Muscle layer of colon (tissue), 2 donors: Measurements from ENCODE around the gene RIMS3.
"Not testable (repeated sequence)": the region's sequence is repeated elsewhere in the genome, so short reads cannot be mapped to it uniquely, and the experiment has no call there.

Experiments
- H3K27ac ChIP-seq: one replicate; pipeline ENCODE4 v1.7.0; 2013; ENCODE audit warnings: low read depth, mild to moderate bottlenecking, low read length, moderate library complexity
- H3K27me3 ChIP-seq, 2 donors: one replicate each; pipeline ENCODE4 v1.7.0; 2013; ENCODE audit warnings: low read length in 2 of 2, mild to moderate bottlenecking in 2 of 2; ENCODE audit not compliant: insufficient read depth in 2 of 2, control insufficient read depth in 1 of 2
- H3K36me3 ChIP-seq: one replicate; pipeline ENCODE4 v1.7.0; 2013; ENCODE audit warnings: mild to moderate bottlenecking, low read length; ENCODE audit not compliant: insufficient read depth
- H3K4me1 ChIP-seq: one replicate; pipeline ENCODE4 v1.7.0; 2013; ENCODE audit warnings: mild to moderate bottlenecking, low read length; ENCODE audit not compliant: insufficient read depth
- H3K4me3 ChIP-seq, 2 donors: one replicate each; pipeline ENCODE4 v1.7.0; 2013; ENCODE audit warnings: low read length in 2 of 2, low read depth in 1 of 2, mild to moderate bottlenecking in 1 of 2, moderate library complexity in 1 of 2
- H3K9ac ChIP-seq: one replicate; pipeline ENCODE4 v1.7.0; 2013; ENCODE audit warnings: low read length
- H3K9me3 ChIP-seq: one replicate; pipeline ENCODE4 v1.7.0; 2013; ENCODE audit warnings: mild to moderate bottlenecking, low read length
- donor health status: abdominal sarcoma.
- donor health status: Adenocarcinoma of cecum.

The RIMS3 gene

DNA sequence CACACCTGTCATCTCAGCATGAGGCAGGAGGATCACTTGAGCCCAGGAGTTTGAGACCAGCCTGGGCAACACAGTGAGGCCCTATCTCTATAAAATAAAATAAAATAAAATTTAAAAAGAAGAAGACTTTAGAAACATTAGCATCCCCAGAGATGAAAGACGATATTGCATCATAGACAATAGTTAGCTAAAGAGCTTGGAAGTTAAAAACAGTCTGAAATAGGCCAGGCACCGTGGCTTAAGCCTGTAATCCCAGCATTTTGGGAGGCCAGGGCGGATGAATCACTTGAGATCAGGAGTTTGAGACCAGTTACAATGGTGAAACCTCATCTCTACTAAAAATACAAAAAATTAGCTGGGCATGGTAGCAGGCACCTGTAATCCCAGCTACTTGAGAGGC is 59.3 kb downstream of the RIMS3 start:
- no peak overlapping the region for H3K9ac ChIP-seq
- H3K4me3 ChIP-seq: no peak overlapping the region
- H3K27me3 ChIP-seq: no peaks in the 10 kb centered on the region
- H3K9me3 ChIP-seq: no peaks in the 10 kb centered on the region
- H3K27ac ChIP-seq: no peak overlapping the region
- no peaks in the 10 kb centered on the region for H3K36me3 ChIP-seq
- H3K4me1 ChIP-seq: no peaks in the 10 kb centered on the region

DNA sequence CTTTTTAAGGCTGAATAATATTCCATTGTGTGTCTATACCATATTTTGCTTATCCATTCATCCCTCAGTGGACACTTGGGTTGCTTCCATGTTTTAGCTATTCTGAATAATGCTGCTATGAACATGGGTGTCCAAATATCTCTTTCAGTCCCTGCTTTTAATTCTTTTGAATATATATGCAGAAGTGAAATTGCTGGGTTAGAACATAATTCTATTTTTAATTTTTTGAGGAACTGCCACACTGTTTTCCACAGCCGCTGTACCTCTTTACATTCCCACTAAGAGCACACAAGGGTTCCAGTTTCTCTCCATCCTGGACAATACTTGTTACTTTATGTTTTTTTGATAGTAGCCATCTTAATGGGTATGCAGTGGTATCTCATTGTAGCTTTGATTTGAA is 65.6 kb downstream of the RIMS3 start:
- Histone ChIP-seq H3K27ac (no peak overlapping the region), H3K9ac (no peak overlapping the region), H3K4me3 (no peak overlapping the region), H3K27me3 (no peaks in the 10 kb centered on the region), H3K4me1 (no peaks in the 10 kb centered on the region), H3K9me3 (no peaks in the 10 kb centered on the region), H3K36me3 (no peaks in the 10 kb centered on the region)

DNA sequence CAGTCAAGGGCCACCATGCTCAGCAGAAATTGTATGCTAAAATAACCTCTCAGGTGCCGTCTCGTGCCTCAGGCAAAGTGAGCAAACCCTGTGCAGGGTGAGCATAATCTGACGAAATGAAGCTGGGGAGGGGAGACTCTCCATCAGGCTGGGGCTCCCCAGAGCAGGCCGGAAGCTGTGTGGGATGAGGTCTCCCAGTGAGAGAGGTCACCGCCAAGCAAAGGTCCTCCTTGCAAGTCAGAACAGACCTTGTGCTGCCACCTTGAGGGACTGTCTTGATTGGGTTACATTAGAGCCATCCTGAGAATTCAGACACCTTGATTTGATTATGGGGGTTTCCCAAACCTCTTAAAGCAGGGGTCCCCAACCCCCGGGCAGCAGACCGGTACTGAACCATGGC is 69.9 kb downstream of the RIMS3 start:
- H3K4me3 ChIP-seq: no peak overlapping the region
- no peaks in the 10 kb centered on the region for H3K36me3 ChIP-seq
- H3K27me3 ChIP-seq: no peaks in the 10 kb centered on the region
- no peaks in the 10 kb centered on the region for H3K9me3 ChIP-seq
- H3K4me1 ChIP-seq: no peaks in the 10 kb centered on the region
- H3K9ac ChIP-seq: no peak overlapping the region
- no peak overlapping the region for H3K27ac ChIP-seq

DNA sequence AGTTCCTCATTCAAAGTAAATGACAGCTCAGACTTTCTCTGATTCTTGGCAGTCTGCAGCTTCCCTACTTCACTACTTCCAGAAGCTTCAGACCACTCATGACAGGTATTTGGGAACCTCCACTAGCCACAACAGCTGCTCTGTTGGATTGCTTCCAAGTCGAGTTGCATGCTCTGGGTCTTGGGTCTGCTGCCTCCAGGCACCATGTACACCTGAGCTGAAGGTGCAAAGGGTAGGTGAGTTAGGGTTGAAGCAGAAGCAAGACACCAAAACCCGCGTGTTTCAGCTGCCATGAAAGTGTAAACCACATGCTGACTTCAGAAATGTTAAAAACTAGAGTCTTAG is 71.3 kb downstream of the RIMS3 start:
- no peak overlapping the region for H3K4me3 ChIP-seq
- H3K9ac ChIP-seq: no peak overlapping the region
- H3K27me3 ChIP-seq: no peaks in the 10 kb centered on the region
- H3K36me3 ChIP-seq: no peaks in the 10 kb centered on the region
- H3K4me1 ChIP-seq: no peaks in the 10 kb centered on the region
- H3K27ac ChIP-seq: no peak overlapping the region
- H3K9me3 ChIP-seq: no peaks in the 10 kb centered on the region

DNA sequence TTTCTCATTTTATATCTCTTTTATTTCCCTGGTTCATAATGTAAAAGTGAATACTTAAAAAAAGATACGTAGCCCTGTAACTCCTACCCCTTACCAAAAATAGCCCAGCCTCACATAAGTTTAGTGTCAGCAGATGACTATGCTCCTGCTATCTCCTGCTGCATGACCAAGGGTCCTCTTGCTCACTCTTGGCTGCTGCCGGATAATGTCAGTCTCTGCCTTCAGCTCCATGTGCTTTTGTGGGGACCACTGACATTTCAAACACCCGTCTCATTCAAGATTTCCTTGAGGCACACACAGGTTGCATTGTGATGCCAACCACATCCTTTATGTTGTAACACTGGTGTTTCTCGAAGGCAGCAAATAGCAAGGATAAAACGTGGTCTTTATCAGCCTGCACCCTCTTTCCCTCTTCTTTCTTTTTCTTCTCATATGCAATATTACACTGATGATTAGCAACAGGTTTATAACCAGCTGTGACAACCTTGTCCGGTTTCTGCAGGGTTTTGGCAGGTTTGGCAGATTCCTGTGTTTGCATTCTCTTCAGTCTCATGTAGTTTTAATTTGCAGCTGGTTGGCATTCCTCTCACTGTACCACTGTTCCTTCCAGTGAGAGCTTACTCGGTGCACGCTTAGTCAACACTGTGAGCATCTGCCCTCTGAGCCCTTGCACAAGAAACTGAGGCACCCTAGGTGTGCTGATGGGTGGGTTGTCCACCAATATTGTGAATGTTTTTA is 71.9 kb downstream of the RIMS3 start:
- Histone ChIP-seq H3K4me3 (no peak overlapping the region), H3K9ac (no peak overlapping the region), H3K9me3 (no peaks in the 10 kb centered on the region), H3K4me1 (no peaks in the 10 kb centered on the region), H3K27ac (no peak overlapping the region), H3K36me3 (no peaks in the 10 kb centered on the region), H3K27me3 (no peaks in the 10 kb centered on the region)

DNA sequence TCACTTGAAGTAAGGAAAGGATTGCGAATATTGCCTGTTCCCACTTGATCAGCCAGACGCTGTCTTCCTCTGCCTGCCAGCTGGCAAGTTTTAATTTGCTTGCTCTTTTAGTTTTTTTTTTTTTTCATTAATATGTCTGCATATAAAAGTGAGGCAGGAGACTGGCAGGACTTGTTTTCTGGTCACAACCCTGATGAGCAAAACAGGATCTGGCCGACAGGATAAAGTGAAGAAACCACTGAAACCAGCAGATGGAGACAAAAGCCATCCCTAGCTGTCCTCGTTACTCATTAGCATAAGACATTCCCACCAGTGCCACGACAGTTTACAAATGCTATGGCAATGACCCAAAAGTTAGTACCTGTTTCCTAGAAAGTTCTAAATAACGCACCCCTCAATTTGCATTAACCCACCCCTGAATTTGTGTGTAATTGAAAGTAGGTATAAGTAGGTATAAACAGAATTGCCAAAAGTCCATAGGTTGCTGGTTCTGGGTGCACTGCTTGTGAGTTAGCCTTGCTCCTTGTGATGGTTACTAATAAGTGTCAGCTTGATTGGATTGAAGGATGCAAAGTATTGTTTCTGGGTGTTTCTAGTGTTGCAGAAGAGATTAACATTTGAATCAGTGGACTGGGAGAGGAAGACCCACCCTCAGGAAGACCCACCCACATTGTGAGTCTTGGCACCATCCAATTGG is 73.2 kb downstream of the RIMS3 start:
- H3K27ac ChIP-seq: no peak overlapping the region
- H3K9me3 ChIP-seq: no peaks in the 10 kb centered on the region
- H3K9ac ChIP-seq: no peak overlapping the region
- no peaks in the 10 kb centered on the region for H3K4me1 ChIP-seq
- no peak overlapping the region for H3K4me3 ChIP-seq
- H3K36me3 ChIP-seq: no peaks in the 10 kb centered on the region
- no peaks in the 10 kb centered on the region for H3K27me3 ChIP-seq

DNA sequence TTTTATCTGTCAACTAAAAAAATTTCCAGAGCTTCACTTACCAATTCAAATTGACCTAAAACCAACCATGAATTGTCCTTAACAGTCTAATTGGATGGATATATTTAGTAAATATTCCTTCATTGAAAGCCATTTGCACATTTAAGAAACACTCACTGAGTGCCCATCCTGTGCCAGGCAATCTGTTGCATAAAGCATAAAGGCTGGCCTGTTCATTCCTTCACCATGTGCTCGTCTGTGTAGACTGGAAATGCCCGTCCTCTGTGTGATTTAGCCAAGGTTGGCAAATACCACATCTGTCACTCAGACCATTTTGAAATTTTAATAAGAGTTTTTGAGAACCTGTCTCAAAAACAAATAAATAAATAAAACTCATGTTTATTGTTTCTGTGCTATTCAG is 76.9 kb downstream of the RIMS3 start:
- Histone ChIP-seq H3K36me3 (no peaks in the 10 kb centered on the region), H3K9ac (no peak overlapping the region), H3K27ac (no peak overlapping the region), H3K4me3 (no peak overlapping the region), H3K9me3 (no peaks in the 10 kb centered on the region), H3K4me1 (no peaks in the 10 kb centered on the region), H3K27me3 (no peaks in the 10 kb centered on the region)

DNA sequence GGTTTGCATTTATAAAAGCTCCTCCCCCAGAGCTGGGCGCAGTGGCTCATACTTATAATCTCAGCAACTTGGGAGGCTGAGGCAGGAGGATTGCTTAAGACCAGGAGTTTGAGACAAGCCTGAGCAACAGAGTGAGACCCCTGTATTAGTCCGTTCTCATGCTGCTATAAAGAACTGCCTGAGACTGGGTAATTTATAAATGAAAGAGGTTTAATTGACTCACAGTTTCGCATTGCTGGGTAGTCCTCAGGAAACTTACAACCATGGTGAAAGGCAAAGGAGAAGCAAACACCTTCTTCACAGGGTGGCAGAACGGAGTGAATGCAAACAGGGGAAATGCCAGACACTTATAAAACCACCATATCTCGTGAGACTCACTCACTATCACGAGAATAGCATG is 81.5 kb downstream of the RIMS3 start:
- H3K27ac ChIP-seq: no peak overlapping the region

DNA sequence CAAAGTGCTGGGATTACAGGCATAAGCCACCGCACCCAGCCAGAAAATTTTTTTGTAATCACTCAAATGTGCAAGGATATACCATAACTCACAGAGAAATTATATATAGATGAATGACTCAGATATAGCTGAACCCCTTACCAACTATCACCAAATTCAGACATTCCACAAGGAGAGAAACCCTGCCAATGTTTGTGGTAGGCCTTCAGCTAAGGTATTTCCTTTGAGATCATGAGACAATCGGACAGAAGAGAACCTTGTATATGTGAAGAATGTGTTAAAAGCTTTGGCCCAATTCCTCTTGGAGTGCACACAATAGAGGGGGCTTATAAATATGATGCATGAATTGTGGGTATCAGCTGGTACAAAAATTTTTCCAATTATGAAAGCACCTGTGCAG is 83.4 kb downstream of the RIMS3 start:
- H3K27me3 ChIP-seq: no peaks in the 10 kb centered on the region
- no peaks in the 10 kb centered on the region for H3K9me3 ChIP-seq
- H3K4me3 ChIP-seq: no peak overlapping the region
- H3K9ac ChIP-seq: no peak overlapping the region
- H3K36me3 ChIP-seq: no peaks in the 10 kb centered on the region
- H3K27ac ChIP-seq: no peak overlapping the region
- H3K4me1 ChIP-seq: no peaks in the 10 kb centered on the region

More for the DNA sequence above, 81.5 kb downstream of the RIMS3 start:
- H3K4me3 ChIP-seq: no peak overlapping the region
- no peaks in the 10 kb centered on the region for H3K4me1 ChIP-seq
- no peaks in the 10 kb centered on the region for H3K27me3 ChIP-seq
- no peaks in the 10 kb centered on the region for H3K9me3 ChIP-seq
- no peaks in the 10 kb centered on the region for H3K36me3 ChIP-seq
- no peak overlapping the region for H3K9ac ChIP-seq

DNA sequence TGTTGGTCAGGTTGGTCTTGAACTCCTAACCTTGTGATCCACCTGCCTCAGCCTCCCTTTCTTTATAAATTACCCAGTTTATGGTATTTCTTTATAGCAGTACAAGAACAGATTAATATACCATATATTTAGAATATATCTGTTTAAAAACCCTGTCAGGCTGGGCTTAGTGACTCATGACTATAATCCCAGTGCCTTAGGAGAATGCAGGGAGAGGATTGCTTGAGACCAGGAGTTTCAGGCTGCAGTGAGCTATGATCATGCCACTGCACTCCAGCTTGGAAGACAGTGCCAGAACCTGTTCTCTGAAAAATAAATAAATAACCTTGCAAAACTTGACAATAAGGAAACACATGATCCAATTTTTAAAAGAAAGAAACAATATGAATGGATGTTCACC is 90.1 kb downstream of the RIMS3 start:
- Histone ChIP-seq H3K27ac (no peak overlapping the region), H3K4me3 (no peak overlapping the region), H3K9me3 (no peaks in the 10 kb centered on the region), H3K36me3 (no peaks in the 10 kb centered on the region), H3K27me3 (no peaks in the 10 kb centered on the region), H3K9ac (no peak overlapping the region), H3K4me1 (no peaks in the 10 kb centered on the region)

DNA sequence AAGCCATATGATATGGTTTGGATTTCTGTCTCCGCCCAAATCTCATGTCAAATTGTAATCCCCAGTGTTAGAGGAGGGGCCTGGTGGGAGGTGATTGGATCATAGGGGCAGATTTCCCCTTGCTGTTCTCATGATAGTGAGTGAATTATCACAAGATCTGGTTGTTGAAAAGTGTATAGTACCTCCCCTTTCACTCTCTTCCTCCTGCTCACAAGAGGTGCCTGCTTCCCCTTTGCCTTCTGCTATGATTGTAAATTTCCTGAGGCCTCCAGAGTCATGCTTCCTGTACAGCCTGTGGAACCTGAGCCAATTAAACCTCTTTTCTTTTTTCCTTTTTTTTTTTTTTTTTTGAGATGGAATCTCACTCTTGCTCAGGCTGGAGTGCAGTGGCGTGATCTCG is 90.7 kb downstream of the RIMS3 start:
- not testable (repeated sequence) for H3K9ac ChIP-seq, H3K36me3 ChIP-seq, H3K9me3 ChIP-seq, H3K27ac ChIP-seq, H3K4me3 ChIP-seq, H3K4me1 ChIP-seq, H3K27me3 ChIP-seq
